SK-N-SH (cell line): Measurements from ENCODE around the gene MCM9. TPM values are rescaled to one million over a fixed set of nuclear protein-coding genes. Genes with fewer than 3 reads are reported as not detected.

Source experiments
- CTCF ChIA-PET: fragments of 300-600, 350-600 bp; formaldehyde crosslinking; extraction: SDS; loops from one replicate; lab custom pipeline; 2021; lab: Yijun Ruan, JAX
- POLR2A ChIA-PET: fragments of 350-600 bp; sonication (Branson Sonifier 250); formaldehyde crosslinking; extraction: SDS; loops from one replicate; lab custom pipeline; 2020; ENCODE audit warnings: antibody characterized with exemption, inconsistent platforms; lab: Yijun Ruan, JAX
- DNase-seq: peaks from one replicate; pipeline ENCODE4 v3.0.0; 2012
- H2AFZ ChIP-seq: fragments of 200-600 bp; sonication (generic); 2 replicates; pipeline ENCODE4 v1.8.1; 2016; ENCODE audit warnings: antibody characterized with exemption, mild to moderate bottlenecking, low read depth
- H3F3A ChIP-seq: fragments of 200-600 bp; sonication (generic); replicated peaks from 2 replicates; pipeline ENCODE3; 2016; ENCODE audit warnings: antibody characterized with exemption, mild to moderate bottlenecking; ENCODE audit not compliant: insufficient read depth
- H3K27ac ChIP-seq, 2 experiments: fragments of 200-500 bp in 1 of 2; fragments of 200-600 bp in 1 of 2; sonication (Bioruptor generic) in 1 of 2; sonication (generic), shearing (Covaris generic) in 1 of 2; 2 replicates each; pipeline versions ENCODE4 v1.5.1 to v1.6.1; 2014 to 2016; ENCODE audit warnings: low read depth in 2 of 2, inconsistent platforms in 1 of 2, low read length in 1 of 2, mild to moderate bottlenecking in 1 of 2, mixed read lengths in 1 of 2
- H3K27me3 ChIP-seq: fragments of 200-600 bp; sonication (generic), shearing (Covaris generic); 2 replicates; pipeline ENCODE4 v1.6.1; 2016; ENCODE audit warnings: mixed run types; ENCODE audit not compliant: insufficient read depth
- H3K36me3 ChIP-seq, 2 experiments: fragments of 200-500 bp in 1 of 2; fragments of 200-600 bp in 1 of 2; sonication (Bioruptor generic) in 1 of 2; sonication (generic) in 1 of 2; replicated peaks in 1 of 2; 2 replicates each; pipeline versions ENCODE3 to v1.5.1; 2014 to 2016; ENCODE audit warnings: low read length in 1 of 2, mild to moderate bottlenecking in 1 of 2; ENCODE audit not compliant: insufficient read depth in 2 of 2, control insufficient read depth in 1 of 2
- H3K4me1 ChIP-seq, 2 experiments: fragments of 200-500 bp in 1 of 2; fragments of 200-600 bp in 1 of 2; sonication (Bioruptor generic) in 1 of 2; sonication (generic), shearing (Covaris generic) in 1 of 2; 2 replicates each; pipeline versions ENCODE4 v1.5.1 to v1.6.1; 2014 to 2016; ENCODE audit warnings: low read depth in 1 of 2, low read length in 1 of 2, mixed run types in 1 of 2; ENCODE audit not compliant: insufficient read depth in 2 of 2, control insufficient read depth in 1 of 2
- H3K4me2 ChIP-seq: fragments of 200-600 bp; sonication (generic), shearing (Covaris generic); 2 replicates; pipeline ENCODE4 v1.6.1; 2017; ENCODE audit warnings: mixed run types
- H3K4me3 ChIP-seq, 2 experiments: fragments of 200-500 bp in 1 of 2; fragments of 200-600 bp in 1 of 2; sonication (Bioruptor generic) in 1 of 2; sonication (generic), shearing (Covaris generic) in 1 of 2; 2 replicates each; pipeline versions ENCODE4 v1.5.1 to v1.8.1; 2014 to 2016; ENCODE audit warnings: low read depth in 2 of 2, inconsistent platforms in 1 of 2, low read length in 1 of 2, mild to moderate bottlenecking in 1 of 2, mixed read lengths in 1 of 2, moderate library complexity in 1 of 2
- H3K79me2 ChIP-seq: fragments of 200-600 bp; sonication (generic); 2 replicates; pipeline ENCODE4 v1.8.1; 2017; ENCODE audit warnings: mild to moderate bottlenecking; ENCODE audit not compliant: insufficient read depth
- H3K9ac ChIP-seq: fragments of 200-600 bp; sonication (generic); 2 replicates; pipeline ENCODE4 v1.6.1; 2017; ENCODE audit warnings: mixed run types
- H3K9me2 ChIP-seq: fragments of 200-600 bp; sonication (generic); 2 replicates; pipeline ENCODE4 v1.6.1; 2017; ENCODE audit warnings: mixed run types
- H3K9me3 ChIP-seq: fragments of 200-600 bp; sonication (generic); 2 replicates; pipeline ENCODE4 v1.6.1; 2017; ENCODE audit warnings: mixed run types, mild to moderate bottlenecking, moderate library complexity
- H4K20me1 ChIP-seq: fragments of 200-600 bp; sonication (generic); 2 replicates; pipeline ENCODE4 v1.6.1; 2017; ENCODE audit warnings: mild to moderate bottlenecking, mixed run types; ENCODE audit not compliant: insufficient read depth
- CTCF ChIP-seq: fragments of 200-600 bp; sonication (generic); IDR thresholded peaks from 2 replicates; pipeline ENCODE4 v1.6.1; 2017; ENCODE audit warnings: antibody characterized with exemption, mild to moderate bottlenecking, moderate library complexity
- EZH2phosphoT487 ChIP-seq: fragments of 200-600 bp; sonication (generic); IDR thresholded peaks from 2 replicates; pipeline ENCODE4 v1.6.1; 2017; ENCODE audit warnings: low read depth, mixed run types, mild to moderate bottlenecking, antibody characterized with exemption, moderate library complexity, borderline replicate concordance
- FOXM1 ChIP-seq: IDR thresholded peaks from 2 replicates; pipeline ENCODE4 v1.4.0; 2012; ENCODE audit warnings: low read depth, mild to moderate bottlenecking
- IRF3 ChIP-seq: fragments of 150-350 bp; IDR thresholded peaks from 2 replicates; pipeline ENCODE4 v1.6.1; 2016; ENCODE audit warnings: mild to moderate bottlenecking, low read depth, low read length
- NRF1 ChIP-seq: IDR thresholded peaks from 2 replicates; pipeline ENCODE4 v1.6.1; 2012; ENCODE audit warnings: low read depth, mild to moderate bottlenecking, low read length
- REST ChIP-seq: IDR thresholded peaks from 2 replicates; pipeline ENCODE4 v1.6.1; 2012; ENCODE audit warnings: mild to moderate bottlenecking, low read depth, low read length, moderate library complexity
- RFX5 ChIP-seq: IDR thresholded peaks from 2 replicates; pipeline ENCODE4 v1.6.1; 2012; ENCODE audit warnings: mild to moderate bottlenecking, improper control_type of control experiment, low read length
- TAF1 ChIP-seq: IDR thresholded peaks from 2 replicates; pipeline ENCODE4 v1.6.1; 2012; ENCODE audit warnings: low read depth, mild to moderate bottlenecking, low read length, moderate library complexity, borderline replicate concordance
- TCF12 ChIP-seq: IDR thresholded peaks from 2 replicates; pipeline ENCODE4 v1.4.0; 2012
- USF1 ChIP-seq: IDR thresholded peaks from 2 replicates; pipeline ENCODE4 v1.4.0; 2012; ENCODE audit warnings: low read depth, borderline replicate concordance
- WGBS: methylation state at CpG from one replicate; pipeline ENCODE4 v1.1.6; 2017; ENCODE audit warnings: low lambda C conversion rate; 5-methylcytosine and 5-hydroxymethylcytosine counted together
- polyA plus RNA-seq, 3 experiments: library from polyadenylated mRNA; depleted of rRNA; stranded (reverse); fragments of >200 nt; gene quantifications; 2 replicates each; pipeline ENCODE4 v1.2.3, GENCODE V29; 2012

Gene MCM9
- polyA plus RNA-seq, 1 of the 3 experiments (the other 2 are of a cell fraction): 1.7 TPM

- TF ChIP-seq IRF3: no peak
These were observed 47.6 kb upstream of the MCM9 start (continued) for GRCh38 chr6:118982575-118982911.

- WGBS: 80% methylated on average over 6 of the region's 6 CpGs
- TF ChIP-seq EZH2phosphoT487 (no peak), TCF12 (no peak), RFX5 (no peak), REST (no peak), USF1 (no peak), TAF1 (no peak), FOXM1 (no peak), IRF3 (no peak), CTCF (no peak), NRF1 (no peak)
- Histone ChIP-seq H3K4me1 (no peaks in the 10 kb centered on the region), H3F3A (no peaks in the 10 kb centered on the region), H3K9me2 (no peaks in the 10 kb centered on the region), H3K9ac (no peak overlapping the region), H3K79me2 (no peaks in the 10 kb centered on the region), H3K27me3 (no peaks in the 10 kb centered on the region), H3K36me3 (peaks cover 0 to 4% of the 10 kb centered on the region in 2 experiments), H3K4me3 (no peak overlapping the region), H2AFZ (no peak overlapping the region), H3K4me2 (no peak overlapping the region), H3K27ac (no peak overlapping the region), H3K9me3 (no peaks in the 10 kb centered on the region), H4K20me1 (no peaks in the 10 kb centered on the region)
- ChIA-PET POLR2A (no interaction called here), CTCF (interaction anchor here (1.1 kb wide), 1 partner anchor 12 kb away, joined by 3 read pairs; no protein-coding TSS in a partner anchor)
- DNase-seq: no peak
These were observed 47.1 kb upstream of the MCM9 start for GRCh38 chr6:118981884-118982574.
